ENCODE measurements around the gene PRICKLE2. TPM values are rescaled to one million over a fixed set of nuclear protein-coding genes. Genes with fewer than 3 reads are reported as not detected.

The PRICKLE2 gene
- total RNA-seq, 1 donor from 2014 or later, result 7.4 TPM

DNA sequence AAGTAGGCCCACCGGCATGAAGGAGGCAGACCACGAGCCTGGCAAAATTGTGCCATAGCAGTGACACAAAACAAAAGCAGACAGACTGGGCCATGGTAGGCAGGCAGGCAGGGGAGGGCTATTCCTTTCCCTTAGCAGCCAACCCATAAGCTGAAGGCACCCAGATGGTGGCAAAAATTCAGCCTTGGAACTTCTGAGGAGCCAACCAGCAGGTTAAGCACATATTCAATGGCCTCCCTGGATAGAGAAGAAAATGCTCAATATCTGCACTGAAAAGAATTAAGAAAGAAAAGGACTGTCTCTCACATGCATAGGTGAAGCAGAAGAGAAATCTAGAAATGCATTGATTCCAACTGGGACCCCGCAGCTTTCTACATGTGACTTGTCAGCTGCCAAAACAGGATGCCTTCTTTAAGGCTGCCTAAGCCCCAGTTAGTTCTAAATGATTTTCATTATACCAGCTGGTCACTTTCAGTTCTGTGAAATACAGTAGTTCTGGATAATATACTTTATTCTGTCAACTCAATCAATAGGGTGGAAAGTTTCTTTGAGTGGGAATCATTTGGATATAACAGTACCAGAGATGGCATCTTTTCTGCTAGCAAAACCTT lies 2.7 kb downstream of the PRICKLE2 start:
- DNase-seq (ENCODE audit: extremely low read depth, low read depth, low spot score), result no peak

DNA sequence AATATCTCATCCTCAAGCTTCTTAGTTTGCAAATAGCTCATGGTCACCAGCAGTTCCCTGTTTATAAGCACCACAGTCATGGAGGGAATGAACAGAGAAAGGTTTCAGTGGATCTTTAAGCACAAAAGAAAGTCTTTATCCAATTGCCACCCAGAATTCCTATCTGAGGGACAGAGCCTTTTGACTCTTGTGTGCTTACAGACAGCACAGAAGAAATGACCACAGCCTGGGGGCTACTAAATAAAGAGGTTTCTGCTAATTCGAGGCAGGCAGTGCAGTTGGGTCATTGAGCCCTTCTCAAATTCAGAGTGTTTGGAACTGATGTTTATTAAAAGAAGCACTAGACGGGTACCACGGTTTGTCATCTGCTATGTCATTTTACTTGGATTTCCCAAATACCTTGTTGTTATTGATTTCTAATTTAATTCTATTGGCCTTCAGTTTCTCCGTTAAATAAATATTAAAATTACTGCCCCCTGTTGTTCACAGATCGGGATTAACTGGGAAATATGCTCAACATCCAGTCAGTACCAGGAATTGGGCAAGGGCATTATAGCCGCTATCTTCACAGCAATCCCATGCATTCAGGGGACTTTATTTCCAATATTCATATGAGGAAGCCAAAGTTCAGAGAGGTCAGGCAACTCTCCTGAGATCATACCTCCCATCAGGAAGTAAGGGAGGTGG lies 3.6 kb downstream of the PRICKLE2 start:
- no peak for DNase-seq (ENCODE audit: extremely low read depth, low read depth, low spot score)

GRCh38 chr3:64220161-64220914 lies 4.9 kb downstream of the PRICKLE2 start:
- no peak for DNase-seq (ENCODE audit: extremely low read depth, low read depth, low spot score)

DNA sequence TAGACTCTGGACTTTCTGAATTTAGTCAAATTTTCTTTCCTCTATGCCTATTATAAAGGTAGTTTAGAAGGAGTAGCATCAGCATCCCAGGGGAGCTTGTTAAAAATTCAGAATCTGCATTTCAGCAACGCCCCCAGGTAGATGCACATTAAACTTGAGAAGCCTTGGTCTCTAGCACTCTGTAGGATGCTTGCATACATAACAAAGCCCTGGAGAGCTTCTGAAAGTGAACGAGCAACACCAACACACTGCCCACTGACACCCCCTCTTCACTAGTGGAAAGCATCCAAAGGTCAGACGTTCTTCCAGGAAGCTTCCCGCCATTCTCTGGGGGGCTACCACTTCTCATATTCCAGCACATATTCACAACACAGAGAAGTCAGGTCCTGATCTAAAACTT lies 6.5 kb downstream of the PRICKLE2 start:
- DNase-seq (ENCODE audit: extremely low read depth, low read depth, low spot score), result no peak

DNA sequence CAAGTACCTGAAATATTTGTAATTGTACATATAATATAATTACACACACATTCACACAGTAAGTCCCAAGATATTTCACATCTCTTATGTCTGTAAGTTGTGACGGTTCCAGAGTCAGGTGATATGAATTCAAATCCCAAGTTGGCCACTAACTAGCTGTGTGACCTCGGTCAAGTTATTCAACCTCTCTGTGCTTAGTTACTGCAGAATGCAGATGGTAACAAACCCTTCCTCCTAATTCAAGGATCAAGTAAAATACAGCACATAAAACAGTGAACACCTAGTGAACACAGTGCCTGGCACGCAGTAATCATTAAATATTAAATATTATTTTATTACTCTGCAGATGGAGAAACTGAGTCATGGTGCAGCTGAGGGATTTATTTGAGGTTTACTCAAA lies 6.9 kb downstream of the PRICKLE2 start:
- DNase-seq (ENCODE audit: extremely low read depth, low read depth, low spot score), result no peak

DNA sequence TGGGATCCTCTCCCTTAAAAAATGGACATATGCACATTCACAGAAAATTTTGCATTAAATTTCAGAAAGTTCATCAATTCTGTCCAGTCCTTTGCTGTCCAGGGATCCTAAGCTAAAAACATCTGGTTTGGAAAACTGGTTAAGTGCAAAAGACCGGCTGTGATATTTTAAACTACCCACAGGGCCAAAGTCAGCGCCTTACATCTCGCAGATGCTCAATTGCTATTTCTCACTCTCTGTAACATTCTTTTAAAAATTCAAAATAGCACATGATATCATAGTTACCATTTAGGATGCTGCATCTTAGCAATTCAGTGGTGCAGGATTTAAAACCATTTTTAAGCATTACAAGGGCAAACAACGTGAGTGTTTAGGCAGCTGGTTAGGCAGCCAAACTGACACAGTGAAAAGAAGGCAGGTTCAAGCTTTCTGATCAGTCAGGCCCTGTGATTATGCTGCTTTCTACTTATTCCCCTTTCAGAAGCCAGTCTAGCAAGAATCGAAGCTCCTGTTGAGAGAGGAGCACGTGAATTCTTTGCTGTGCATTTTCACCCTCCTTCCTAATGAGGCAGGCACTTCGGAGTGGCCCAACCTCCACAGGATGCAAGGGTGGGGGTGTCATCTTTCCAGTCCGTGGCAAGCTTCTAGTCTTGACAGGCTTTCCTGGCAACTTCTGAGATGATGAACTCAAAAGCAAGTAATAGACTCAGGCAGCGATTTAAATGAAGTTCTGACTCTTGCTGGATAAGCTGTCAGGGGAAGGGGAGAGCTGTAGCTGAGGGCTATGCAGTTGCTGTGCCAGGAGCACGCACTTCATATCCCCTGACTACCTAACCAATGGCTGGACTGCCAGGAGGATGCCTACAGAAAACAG lies 8.8 kb downstream of the PRICKLE2 start:
- no peak for DNase-seq (ENCODE audit: extremely low read depth, low read depth, low spot score)

- no peak for DNase-seq (ENCODE audit: extremely low read depth, low read depth, low spot score)
Observed at GRCh38 chr3:64215559-64215958, 9.7 kb downstream of the PRICKLE2 start.

DNA sequence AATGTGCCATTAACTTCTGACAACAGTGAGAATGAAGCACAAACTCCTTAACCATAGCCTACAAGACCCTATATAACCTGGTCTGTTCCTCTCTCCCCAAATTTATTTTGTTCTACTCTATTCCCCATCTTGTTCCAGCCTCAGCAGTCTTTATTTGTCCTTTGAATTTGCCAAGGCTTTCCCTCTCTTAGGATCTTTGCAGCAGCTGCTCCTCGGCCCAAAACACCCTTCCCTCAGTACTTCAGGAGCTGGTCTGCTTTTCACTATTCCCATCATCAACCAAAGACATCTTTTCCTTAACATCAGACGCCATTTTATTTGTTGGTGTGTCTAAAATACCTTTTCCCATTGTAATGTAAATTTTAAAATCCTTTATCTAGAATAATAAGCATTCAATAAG lies 10.2 kb downstream of the PRICKLE2 start:
- DNase-seq (ENCODE audit: extremely low read depth, low read depth, low spot score), result no peak

- no peak for DNase-seq (ENCODE audit: extremely low read depth, low read depth, low spot score)
Observed at GRCh38 chr3:64214381-64215018, 10.8 kb downstream of the PRICKLE2 start.

GRCh38 chr3:64213962-64214379 lies 11.3 kb downstream of the PRICKLE2 start:
- no peak for DNase-seq (ENCODE audit: extremely low read depth, low read depth, low spot score)

- no peak for DNase-seq (ENCODE audit: extremely low read depth, low read depth, low spot score)
Observed at GRCh38 chr3:64213224-64213878, 11.9 kb downstream of the PRICKLE2 start.

DNA sequence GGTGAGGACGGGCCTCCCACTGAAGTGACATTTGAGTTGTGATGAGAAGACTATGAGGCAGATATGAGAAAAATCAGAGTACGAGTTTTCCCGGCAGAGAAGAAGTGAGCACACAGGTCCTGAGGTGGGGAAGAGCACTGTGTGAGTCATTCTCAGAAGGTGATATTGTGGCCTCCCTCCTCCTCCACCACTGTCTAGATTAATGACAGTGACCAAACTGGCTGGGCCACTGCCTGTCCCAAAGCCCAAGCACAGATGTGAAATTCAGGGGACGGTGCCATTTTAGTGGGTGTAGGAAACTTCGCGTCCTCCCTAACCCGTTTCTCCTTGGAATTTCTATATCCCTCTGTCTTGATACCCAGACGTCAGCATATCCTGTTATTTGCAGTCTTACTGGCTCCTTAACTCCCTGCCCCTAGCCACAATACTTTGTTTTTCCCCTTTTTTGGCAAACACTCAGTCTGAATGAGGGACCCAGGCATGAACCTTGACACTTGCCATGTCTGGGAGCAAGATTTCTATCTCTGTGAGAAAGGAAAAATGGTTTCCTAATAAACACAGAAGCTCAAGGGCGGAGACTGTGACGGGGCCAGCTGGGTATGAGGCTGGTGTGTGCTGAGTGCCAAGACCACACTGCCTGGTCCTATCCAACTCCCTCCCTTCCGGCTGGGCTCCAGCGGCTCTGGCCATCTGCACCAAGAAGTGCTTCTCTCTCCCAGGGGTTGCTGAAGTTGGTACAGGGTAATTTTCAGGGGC lies 15.2 kb downstream of the PRICKLE2 start:
- no peak for DNase-seq (ENCODE audit: extremely low read depth, low read depth, low spot score)

- no peak for DNase-seq (ENCODE audit: extremely low read depth, low read depth, low spot score)
Observed at GRCh38 chr3:64207289-64208080, 17.8 kb downstream of the PRICKLE2 start.

DNA sequence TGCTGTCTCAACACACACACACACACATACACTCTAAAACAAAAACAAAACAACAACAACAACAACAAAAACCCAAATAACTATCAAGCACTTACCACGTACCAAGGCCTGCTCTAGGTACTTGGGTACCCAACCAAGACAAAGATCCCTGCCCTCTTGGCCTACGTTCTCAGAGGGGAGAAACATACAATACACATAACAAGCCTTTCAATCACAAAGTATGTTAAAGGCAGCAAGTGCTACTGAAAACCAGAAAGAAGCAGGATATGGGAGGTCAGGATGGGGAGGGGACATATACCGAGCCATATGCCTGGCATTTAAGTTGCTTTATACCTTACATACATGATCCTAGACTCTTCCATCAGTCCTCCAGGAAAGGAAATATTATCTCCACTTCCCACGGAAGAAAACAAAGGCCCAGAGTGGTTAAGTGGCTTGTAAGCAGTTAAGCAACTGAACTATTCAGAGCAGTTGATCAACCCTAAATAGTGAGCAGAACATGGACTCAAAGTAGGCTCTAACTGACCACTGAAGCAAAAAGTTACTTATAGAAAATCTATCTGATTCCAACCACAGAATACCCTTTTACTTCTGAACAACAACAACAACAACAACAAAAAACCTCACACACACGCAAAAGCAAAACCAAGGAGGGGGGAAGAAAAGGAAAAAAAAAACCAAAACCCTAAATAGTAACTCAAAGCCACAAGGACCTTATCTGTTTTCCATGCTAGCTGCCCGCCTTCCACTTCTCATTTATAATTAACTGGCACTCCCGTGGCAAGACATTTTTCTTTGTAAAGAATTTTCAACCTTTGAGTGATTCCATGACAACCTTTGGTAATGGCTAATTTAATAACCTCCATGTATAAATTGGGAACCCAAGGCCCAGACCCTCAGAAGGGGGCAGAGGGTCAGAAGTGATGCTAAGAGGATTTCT lies 21.0 kb downstream of the PRICKLE2 start:
- no peak for DNase-seq (ENCODE audit: extremely low read depth, low read depth, low spot score)

- DNase-seq (ENCODE audit: extremely low read depth, low read depth, low spot score), result no peak
Observed at GRCh38 chr3:64203216-64203615, 22.1 kb downstream of the PRICKLE2 start.

- no peak for DNase-seq (ENCODE audit: extremely low read depth, low read depth, low spot score)
Observed at GRCh38 chr3:64199932-64200331, 25.3 kb downstream of the PRICKLE2 start.

DNA sequence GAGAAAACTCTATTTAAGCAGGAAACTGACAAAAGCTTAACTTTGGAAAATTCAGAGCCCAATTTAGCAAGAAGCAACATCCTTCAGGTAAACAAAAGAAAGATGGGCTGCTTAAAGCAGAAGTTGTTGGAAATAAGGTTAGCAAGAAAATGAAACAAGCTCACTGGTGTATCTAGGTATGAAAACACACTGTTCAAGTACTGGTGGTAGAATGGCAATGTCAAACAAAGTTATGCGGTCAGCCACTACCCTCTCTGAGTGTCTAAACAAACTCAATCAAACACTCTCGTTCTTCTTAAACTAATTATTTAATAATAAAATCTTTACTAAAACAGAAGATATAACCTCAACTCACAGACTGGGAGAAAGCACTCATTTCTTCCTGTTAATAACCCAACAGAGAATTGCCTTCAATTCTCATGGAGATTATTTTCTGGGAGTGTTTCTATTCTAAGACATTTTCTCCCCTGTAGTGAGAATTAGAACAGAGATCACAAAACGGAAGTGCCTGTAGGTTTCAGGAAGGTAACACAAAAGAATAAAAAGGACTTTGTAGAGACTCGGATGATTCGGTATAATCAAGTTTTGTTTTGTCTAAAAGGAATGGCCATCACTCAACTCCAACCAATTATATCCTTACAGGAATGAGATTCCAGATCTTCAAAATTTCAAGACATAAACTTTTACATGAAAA lies 28.9 kb downstream of the PRICKLE2 start:
- no peak for DNase-seq (ENCODE audit: extremely low read depth, low read depth, low spot score)

Data from glomerular endothelial cell (primary cell).